T-helper 2 cell (primary cell): ENCODE results near the gene TBC1D25.

Experiments used
- DNase-seq, 5 experiments: peaks; one replicate each; pipeline versions ENCODE4 v3.0.0 to v3.0.0-alpha.2; 2012 to 2022

TBC1D25 gene

GRCh38 chrX:48601741-48602394 is 62.4 kb downstream of the TBC1D25 start:
- DNase-seq, result no peak

DNA sequence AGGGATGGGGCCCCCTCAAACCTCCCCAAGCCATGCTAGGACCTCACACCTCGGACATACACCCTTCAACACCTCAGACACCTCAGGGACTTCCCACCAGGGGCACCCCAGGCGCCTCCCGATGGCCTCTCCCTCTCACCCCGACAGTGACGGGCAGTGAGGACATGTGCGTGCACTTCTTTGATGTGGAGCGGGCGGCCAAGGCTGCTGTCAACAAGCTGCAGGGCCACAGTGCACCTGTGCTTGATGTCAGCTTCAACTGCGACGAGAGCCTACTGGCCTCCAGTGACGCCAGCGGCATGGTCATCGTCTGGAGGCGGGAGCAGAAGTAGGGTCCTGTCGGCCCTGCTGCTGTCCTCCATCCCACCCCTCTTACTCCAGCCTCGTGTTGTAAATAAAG is 65.2 kb downstream of the TBC1D25 start:
- no peak for DNase-seq

- DNase-seq, result no peak
Observed at GRCh38 chrX:48606091-48606490, 66.6 kb downstream of the TBC1D25 start.

DNA sequence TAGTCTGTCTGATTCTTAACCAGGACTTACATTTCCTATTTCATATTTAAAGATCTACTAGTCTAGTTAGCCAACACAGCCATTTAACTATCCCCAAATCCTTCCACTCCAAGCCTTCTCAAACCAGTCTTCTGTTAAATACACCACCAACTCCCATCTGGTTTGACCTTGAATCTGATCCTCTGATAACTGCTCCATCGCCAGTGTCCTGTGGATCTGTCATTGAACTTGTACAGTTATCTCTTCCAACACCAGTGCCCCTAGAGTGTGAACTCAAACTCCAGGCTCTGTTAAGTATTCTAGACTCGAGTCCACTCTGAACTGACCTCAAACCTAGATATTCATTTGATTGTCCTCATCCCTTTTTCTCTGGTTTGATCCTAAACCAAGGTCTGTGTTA is 72.2 kb downstream of the TBC1D25 start:
- DNase-seq, result no peak
